Measurements from ENCODE around the gene DIS3L2. TPM values are rescaled to one million over a fixed set of nuclear protein-coding genes. Genes with fewer than 3 reads are reported as not detected.
"Not testable (repeated sequence)": the region's sequence is repeated elsewhere in the genome, so short reads cannot be mapped to it uniquely, and the experiment has no call there.

The DIS3L2 gene
- total and polyA plus RNA-seq, 2 of the 4 experiments (the other 2 are of a cell fraction), result 14.7 to 19.2 TPM

- no peak for ATAC-seq (ENCODE audit: low read depth)
- dilution Hi-C loops (cut with HindIII; ENCODE audit: low sequenced_read_pairs, unreplicated experiment), result no loop called here
Measured at GRCh38 chr2:232174662-232175061, 213.1 kb downstream of the DIS3L2 start.

GRCh38 chr2:232176587-232176986 lies 215.1 kb downstream of the DIS3L2 start:
- H3K9ac ChIP-seq (ENCODE audit: low read depth, low read length); H4K91ac ChIP-seq (ENCODE audit: insufficient read depth, low read depth, low read length); H3K4ac ChIP-seq (ENCODE audit: low read depth, low read length); H3K4me2 ChIP-seq (ENCODE audit: low read depth, low read length); intact Hi-C loops (cut with micrococcal nuclease); H4K20me1 ChIP-seq (ENCODE audit: insufficient read depth, low read length); H3K9me3 ChIP-seq (ENCODE audit: control insufficient read depth, insufficient read depth, low read length); H3K9me1 ChIP-seq (ENCODE audit: insufficient read depth, low read length); H2BK5ac ChIP-seq (ENCODE audit: low read depth, low read length, poor library complexity, severe bottlenecking); H3K14ac ChIP-seq (replicated peaks; ENCODE audit: low read depth, low read length); H3K79me1 ChIP-seq (ENCODE audit: low read depth in 1 of 2, low read length in 2 of 2); H2BK20ac ChIP-seq (ENCODE audit: low read depth, low read length); CTCF ChIA-PET; H3K4me1 ChIP-seq (ENCODE audit: control insufficient read depth, insufficient read depth, low read length); H3K23ac ChIP-seq (ENCODE audit: low read depth, low read length); H3K36me3 ChIP-seq (ENCODE audit: control insufficient read depth, insufficient read depth, low read length); H2AK5ac ChIP-seq (ENCODE audit: low read depth, low read length); H2AFZ ChIP-seq (replicated peaks; ENCODE audit: low read length, poor library complexity); H3K56ac ChIP-seq (ENCODE audit: extremely low read depth, insufficient read depth, low read length); H3K27me3 ChIP-seq (ENCODE audit: control insufficient read depth, insufficient read depth, low read length); BruUV-seq (replicated peaks); H3K4me3 ChIP-seq (ENCODE audit: insufficient read depth, low read depth, low read length); H4K5ac ChIP-seq (ENCODE audit: low read depth, low read length); ATAC-seq (ENCODE audit: low read depth); dilution Hi-C loops (cut with HindIII; ENCODE audit: low sequenced_read_pairs, unreplicated experiment); DNase-seq; H3K18ac ChIP-seq (ENCODE audit: low read depth, low read length); H3K27ac ChIP-seq (ENCODE audit: insufficient read depth, low read length); H2AK9ac ChIP-seq (replicated peaks; ENCODE audit: low read depth, low read length, poor library complexity); H4K8ac ChIP-seq (ENCODE audit: low read depth in 2 of 2, low read length in 2 of 2); H2BK15ac ChIP-seq (ENCODE audit: low read depth, low read length); in situ Hi-C loops (cut with MboI; ENCODE audit: low sequenced_read_pairs); H2BK120ac ChIP-seq (ENCODE audit: low read depth, low read length); POLR2A ChIA-PET (ENCODE audit: unreplicated experiment): not testable (repeated sequence)
- WGBS, 2 experiments (ENCODE audit: extremely low coverage in 2 of 2, insufficient read length in 1 of 2), result no CpG with 5 or more reads among the region's 5 CpGs

More at GRCh38 chr2:232174662-232175061, 213.1 kb downstream of the DIS3L2 start:
- H3K9ac ChIP-seq (ENCODE audit: low read depth, low read length), result no peak overlapping the region
- no peak overlapping the region for H3K4ac ChIP-seq (ENCODE audit: low read depth, low read length)
- no peak overlapping the region for H4K8ac ChIP-seq (ENCODE audit: low read depth in 2 of 2, low read length in 2 of 2)
- H4K20me1 ChIP-seq (ENCODE audit: insufficient read depth, low read length), result no peaks in the 10 kb centered on the region
- H3K18ac ChIP-seq (ENCODE audit: low read depth, low read length), result no peak overlapping the region
- H2AFZ ChIP-seq (replicated peaks; ENCODE audit: low read length, poor library complexity), result no peak overlapping the region
- H3K9me1 ChIP-seq (ENCODE audit: insufficient read depth, low read length), result no peaks in the 10 kb centered on the region
- BruUV-seq (replicated peaks), result no TSS peak
- no peak overlapping the region for H2BK5ac ChIP-seq (ENCODE audit: low read depth, low read length, poor library complexity, severe bottlenecking)
- no peaks in the 10 kb centered on the region; a peak in 1 of 4 replicates for H3K79me1 ChIP-seq (ENCODE audit: low read depth in 1 of 2, low read length in 2 of 2)
- H3K27me3 ChIP-seq (ENCODE audit: control insufficient read depth, insufficient read depth, low read length), result no peaks in the 10 kb centered on the region
- no peak overlapping the region for H4K5ac ChIP-seq (ENCODE audit: low read depth, low read length)
- H3K27ac ChIP-seq (ENCODE audit: insufficient read depth, low read length), result no peak overlapping the region
- no peak overlapping the region for H3K14ac ChIP-seq (replicated peaks; ENCODE audit: low read depth, low read length)
- H3K56ac ChIP-seq (ENCODE audit: extremely low read depth, insufficient read depth, low read length), result no peak overlapping the region
- DNase-seq, result no peak
- intact Hi-C loops (cut with micrococcal nuclease) (no loop called here), in situ Hi-C loops (cut with MboI; ENCODE audit: low sequenced_read_pairs) (no loop called here)
- H4K91ac ChIP-seq (ENCODE audit: insufficient read depth, low read depth, low read length), result no peak overlapping the region
- no peak overlapping the region for H2AK5ac ChIP-seq (ENCODE audit: low read depth, low read length)
- H3K4me1 ChIP-seq (ENCODE audit: control insufficient read depth, insufficient read depth, low read length), result no peaks in the 10 kb centered on the region
- ChIA-PET CTCF (no interaction called here), POLR2A (ENCODE audit: unreplicated experiment) (no interaction called here)
- H3K23ac ChIP-seq (ENCODE audit: low read depth, low read length), result no peak overlapping the region
- no peak overlapping the region for H2BK120ac ChIP-seq (ENCODE audit: low read depth, low read length)
- no peaks in the 10 kb centered on the region for H3K9me3 ChIP-seq (ENCODE audit: control insufficient read depth, insufficient read depth, low read length)
- no peak overlapping the region for H3K4me2 ChIP-seq (ENCODE audit: low read depth, low read length)
- H3K4me3 ChIP-seq (ENCODE audit: insufficient read depth, low read depth, low read length), result no peak overlapping the region
- H2AK9ac ChIP-seq (replicated peaks; ENCODE audit: low read depth, low read length, poor library complexity), result no peak overlapping the region
- no peak for TF ChIP-seq NFE2L2 (IDR thresholded peaks at IDR 0.05; ENCODE audit: low read depth, low read length)
- WGBS, 2 experiments (ENCODE audit: extremely low coverage in 2 of 2, insufficient read length in 1 of 2), result no CpG with 5 or more reads among the region's 4 CpGs
- H2BK20ac ChIP-seq (ENCODE audit: low read depth, low read length), result no peak overlapping the region
- H2BK15ac ChIP-seq (ENCODE audit: low read depth, low read length), result no peak overlapping the region
- H3K36me3 ChIP-seq (ENCODE audit: control insufficient read depth, insufficient read depth, low read length), result no peaks in the 10 kb centered on the region
